RWPE2 (cell line): ENCODE results near the gene SLC7A10.

ENCODE experiments used
- ATAC-seq: fragments of 200-7000 bp; cut with Tn5 transposase; 3 replicates; pipeline ENCODE4 v1.9.1; 2021; ENCODE audit warnings: low read depth
- DNase-seq: peaks from one replicate; pipeline ENCODE4 v3.0.0-alpha.2; 2020; ENCODE audit warnings: low spot score
- H3K27ac ChIP-seq: fragments of 450-650 bp; 2 replicates; pipeline ENCODE4 v1.5.1; 2017; ENCODE audit warnings: mild to moderate bottlenecking; ENCODE audit not compliant: poor library complexity, severe bottlenecking
- H3K27me3 ChIP-seq: fragments of 250-450 bp; sonication (Bioruptor Pico); 2 replicates; pipeline ENCODE4 v1.5.1; 2021; ENCODE audit warnings: mild to moderate bottlenecking, moderate library complexity; ENCODE audit not compliant: insufficient read depth, poor library complexity, severe bottlenecking
- H3K36me3 ChIP-seq: fragments of 250-450 bp; sonication (Bioruptor Pico); 2 replicates; pipeline ENCODE4 v1.5.1; 2020; ENCODE audit warnings: low read depth, mild to moderate bottlenecking, moderate library complexity
- H3K4me1 ChIP-seq: fragments of 250-450 bp; sonication (Bioruptor Pico); 2 replicates; pipeline ENCODE4 v1.5.1; 2021; ENCODE audit warnings: mild to moderate bottlenecking, moderate library complexity; ENCODE audit not compliant: insufficient read depth, poor library complexity, severe bottlenecking
- H3K4me3 ChIP-seq: fragments of 250-450 bp; sonication (Bioruptor Pico); 2 replicates; pipeline ENCODE4 v1.5.1; 2021; ENCODE audit warnings: mild to moderate bottlenecking, moderate library complexity; ENCODE audit not compliant: severe bottlenecking
- H3K9me3 ChIP-seq: fragments of 250-450 bp; sonication (Bioruptor Pico); 2 replicates; pipeline ENCODE4 v1.5.1; 2021; ENCODE audit warnings: mild to moderate bottlenecking, moderate library complexity; ENCODE audit not compliant: severe bottlenecking
- TF ChIP-seq, protein P1 (sequence below): fragments of 450-650 bp; IDR thresholded peaks from one replicate; pipeline ENCODE4 v1.5.1; 2017; ENCODE audit warnings: mild to moderate bottlenecking, moderate library complexity; ENCODE audit not compliant: poor library complexity, severe bottlenecking

SLC7A10 gene

DNA sequence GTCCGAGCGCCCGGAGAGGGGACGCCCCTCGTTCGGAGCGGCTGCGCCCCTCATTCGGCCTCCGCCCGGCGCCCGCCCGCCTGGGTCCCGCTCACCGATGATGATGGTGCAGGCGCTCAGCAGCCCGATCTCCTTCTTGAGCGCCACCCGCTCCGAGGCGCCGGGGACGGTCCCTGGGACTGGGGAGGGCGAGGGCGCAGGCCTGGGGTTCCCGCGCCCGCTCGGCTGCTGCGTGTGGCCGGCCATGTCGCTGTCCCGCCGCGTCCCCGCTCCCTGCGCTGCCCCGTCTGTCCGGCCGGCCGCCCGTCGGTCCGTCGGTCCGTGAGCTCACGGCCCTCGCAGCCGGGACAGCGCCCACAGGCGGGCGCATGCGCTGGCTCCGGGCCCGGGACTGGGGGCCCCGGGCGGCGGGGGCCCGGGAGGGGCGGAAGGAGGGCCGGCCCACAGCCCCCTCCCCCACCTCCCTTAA, at the start of gene SLC7A10:
Gene SLC7A10 (minus strand): TSS at position 393 of the 469 bp plus-strand sequence. CDS start 147 bp downstream, at position 246.
- Histone ChIP-seq H3K4me1 (no peaks in the 10 kb centered on the region), H3K9me3 (peaks cover 15% of the 10 kb centered on the region), H3K36me3 (no peaks in the 10 kb centered on the region), H3K27me3 (peaks cover 48% of the 10 kb centered on the region), H3K4me3 (no peak within 1 kb of the TSS), H3K27ac (no peak within 1 kb of the TSS)
- DNase-seq: no peak
- ATAC-seq: no peak
- TF ChIP-seq, protein P1, sequence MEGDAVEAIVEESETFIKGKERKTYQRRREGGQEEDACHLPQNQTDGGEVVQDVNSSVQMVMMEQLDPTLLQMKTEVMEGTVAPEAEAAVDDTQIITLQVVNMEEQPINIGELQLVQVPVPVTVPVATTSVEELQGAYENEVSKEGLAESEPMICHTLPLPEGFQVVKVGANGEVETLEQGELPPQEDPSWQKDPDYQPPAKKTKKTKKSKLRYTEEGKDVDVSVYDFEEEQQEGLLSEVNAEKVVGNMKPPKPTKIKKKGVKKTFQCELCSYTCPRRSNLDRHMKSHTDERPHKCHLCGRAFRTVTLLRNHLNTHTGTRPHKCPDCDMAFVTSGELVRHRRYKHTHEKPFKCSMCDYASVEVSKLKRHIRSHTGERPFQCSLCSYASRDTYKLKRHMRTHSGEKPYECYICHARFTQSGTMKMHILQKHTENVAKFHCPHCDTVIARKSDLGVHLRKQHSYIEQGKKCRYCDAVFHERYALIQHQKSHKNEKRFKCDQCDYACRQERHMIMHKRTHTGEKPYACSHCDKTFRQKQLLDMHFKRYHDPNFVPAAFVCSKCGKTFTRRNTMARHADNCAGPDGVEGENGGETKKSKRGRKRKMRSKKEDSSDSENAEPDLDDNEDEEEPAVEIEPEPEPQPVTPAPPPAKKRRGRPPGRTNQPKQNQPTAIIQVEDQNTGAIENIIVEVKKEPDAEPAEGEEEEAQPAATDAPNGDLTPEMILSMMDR: no peak

DNA sequence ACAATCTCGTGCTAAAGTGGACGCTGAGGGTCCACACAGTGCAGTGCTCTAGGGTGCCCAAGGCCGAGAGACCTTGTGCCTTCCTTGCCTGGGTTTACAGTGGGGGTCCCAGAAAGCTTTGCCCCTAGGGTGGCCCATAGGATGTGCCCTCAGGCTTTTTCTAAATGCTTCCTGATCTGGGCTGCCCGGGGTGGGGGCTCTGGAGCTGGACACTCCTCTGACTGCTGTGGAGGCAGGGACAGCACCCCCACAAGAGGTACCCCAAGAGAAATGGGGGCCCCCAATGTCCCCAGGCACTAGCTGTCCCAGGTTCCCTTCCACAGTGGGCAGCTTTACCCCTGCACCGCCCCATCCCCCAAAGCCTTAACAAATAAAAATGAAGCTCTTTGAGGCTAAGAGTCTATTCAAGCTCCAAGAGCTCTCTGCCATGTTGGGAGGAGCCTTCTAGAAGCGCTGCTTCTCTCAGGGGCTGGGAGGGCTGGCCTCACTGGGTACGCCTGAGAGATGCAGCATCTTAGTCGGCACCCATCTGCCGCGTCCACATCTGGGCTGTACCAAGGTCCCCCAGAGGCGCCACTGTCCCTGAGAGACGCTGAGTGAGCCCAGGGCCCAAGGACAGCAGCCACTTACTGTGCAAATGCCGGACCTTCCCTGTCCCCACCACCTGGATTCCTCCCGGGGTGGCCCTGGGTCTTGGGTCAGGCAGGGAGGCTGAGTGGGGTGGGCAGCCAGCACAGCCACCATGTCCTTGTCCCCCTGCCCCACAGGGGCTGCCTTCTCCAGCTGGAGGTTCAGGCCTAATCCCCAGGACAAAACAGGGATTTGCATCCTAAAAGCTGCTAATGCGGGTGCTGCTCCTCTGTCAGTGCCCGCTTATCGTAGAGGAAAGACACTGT, 49.3 kb upstream of the SLC7A10 start:
- no peak overlapping the region for H3K27ac ChIP-seq
- H3K27me3 ChIP-seq: no peaks in the 10 kb centered on the region
- H3K4me3 ChIP-seq: no peak overlapping the region
- H3K36me3 ChIP-seq: no peaks in the 10 kb centered on the region
- DNase-seq (no peak), ATAC-seq (no peak)
- TF ChIP-seq, protein P1: no peak
- H3K9me3 ChIP-seq: no peaks in the 10 kb centered on the region
- H3K4me1 ChIP-seq: peaks cover 10% of the 10 kb centered on the region

DNA sequence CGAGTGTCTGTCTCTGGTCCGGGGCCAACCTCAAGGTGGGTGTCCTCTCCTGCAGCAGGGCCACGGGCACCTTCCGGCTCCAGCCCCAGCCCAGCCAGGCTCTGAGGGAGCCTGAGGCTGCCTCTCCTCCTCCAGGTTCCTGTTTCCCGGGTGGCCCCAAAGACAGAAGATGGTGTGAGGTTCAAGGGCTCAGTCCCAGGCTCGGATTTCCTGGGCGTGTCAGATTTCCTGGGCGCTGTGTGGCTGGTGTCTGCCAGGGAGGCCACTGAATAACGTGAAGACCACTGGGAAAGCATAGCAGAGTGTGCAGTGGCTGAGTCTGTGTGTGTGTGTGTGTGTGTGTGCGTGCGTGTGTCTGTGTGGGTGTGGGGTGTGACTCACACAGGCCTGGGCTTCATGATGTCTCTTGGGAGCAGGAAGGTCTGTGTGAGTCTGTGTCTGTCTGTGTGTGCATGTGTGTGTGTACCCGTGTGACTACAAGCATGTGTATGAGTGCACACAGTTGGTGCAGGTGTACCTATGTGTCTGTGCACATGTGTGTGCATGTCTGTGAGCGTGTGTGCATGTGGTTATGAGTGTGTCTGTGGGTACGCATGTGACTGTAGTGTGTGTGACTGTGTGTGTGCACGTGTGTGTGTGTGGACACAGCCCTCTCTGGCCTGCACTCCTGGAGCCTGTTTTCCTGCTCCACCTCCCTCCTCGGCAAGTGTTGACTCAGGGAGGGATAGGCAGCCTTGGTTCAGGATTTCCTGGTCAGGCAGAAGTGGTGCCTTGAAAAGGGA, 48.4 kb upstream of the SLC7A10 start:
- peak; percentile 38; the same call in 2 of the 3 replicates for ATAC-seq
- Histone ChIP-seq H3K4me1 (peaks cover 10% of the 10 kb centered on the region), H3K36me3 (no peaks in the 10 kb centered on the region), H3K9me3 (no peaks in the 10 kb centered on the region), H3K27me3 (no peaks in the 10 kb centered on the region), H3K4me3 (no peak overlapping the region), H3K27ac (no peak overlapping the region)
- TF ChIP-seq, protein P1: no peak
- DNase-seq: no peak

DNA sequence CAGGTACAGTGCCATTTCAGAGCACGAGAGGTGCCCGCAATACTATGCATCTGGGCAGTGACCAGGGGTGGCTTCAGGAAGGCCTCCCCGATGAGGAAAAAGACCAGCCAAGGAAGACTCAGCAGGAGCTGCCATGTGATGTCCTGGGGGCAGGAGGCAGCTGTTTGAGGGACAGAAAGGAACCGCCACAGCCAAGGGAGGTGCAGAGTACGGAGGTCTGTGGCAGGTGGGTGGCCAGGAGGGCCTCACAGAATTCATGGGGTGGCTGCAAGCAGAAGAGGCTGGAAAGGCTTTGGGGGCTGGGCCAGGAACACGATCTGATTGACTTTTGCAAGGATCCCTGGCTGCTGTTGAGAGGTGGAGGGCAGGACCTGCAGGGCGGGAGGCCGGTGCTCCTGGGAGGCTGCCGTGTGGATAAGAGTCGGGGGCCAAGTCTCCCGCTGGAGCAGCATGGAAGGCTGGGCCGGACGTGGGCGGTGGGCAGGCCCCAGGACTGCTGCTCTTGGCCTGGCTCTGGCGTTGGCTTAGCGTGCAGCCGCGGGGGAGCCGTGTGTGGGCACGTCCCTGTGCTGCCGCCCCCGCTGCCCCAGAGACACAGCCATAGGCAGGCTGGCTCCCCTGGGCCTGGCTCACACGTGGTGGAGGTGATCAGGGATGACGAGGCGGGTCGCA, 47.6 kb upstream of the SLC7A10 start:
- Histone ChIP-seq H3K9me3 (no peaks in the 10 kb centered on the region), H3K36me3 (no peaks in the 10 kb centered on the region), H3K4me1 (peaks cover 10% of the 10 kb centered on the region), H3K27ac (no peak overlapping the region), H3K4me3 (no peak overlapping the region), H3K27me3 (no peaks in the 10 kb centered on the region)
- DNase-seq (no peak), ATAC-seq (no peak)
- TF ChIP-seq, protein P1: no peak
